SKM-1 treated with dmso at 0.1 percent for 144 hours (cell line): Measurements from ENCODE around the gene ERO1B.
"Not testable (repeated sequence)": the region's sequence is repeated elsewhere in the genome, so short reads cannot be mapped to it uniquely, and the experiment has no call there.

Experiments
- DNase-seq: peaks from one replicate; lab custom pipeline; 2025; ENCODE audit not compliant: unreplicated experiment; lab: John Stamatoyannopoulos, UW

The ERO1B gene, protein sequence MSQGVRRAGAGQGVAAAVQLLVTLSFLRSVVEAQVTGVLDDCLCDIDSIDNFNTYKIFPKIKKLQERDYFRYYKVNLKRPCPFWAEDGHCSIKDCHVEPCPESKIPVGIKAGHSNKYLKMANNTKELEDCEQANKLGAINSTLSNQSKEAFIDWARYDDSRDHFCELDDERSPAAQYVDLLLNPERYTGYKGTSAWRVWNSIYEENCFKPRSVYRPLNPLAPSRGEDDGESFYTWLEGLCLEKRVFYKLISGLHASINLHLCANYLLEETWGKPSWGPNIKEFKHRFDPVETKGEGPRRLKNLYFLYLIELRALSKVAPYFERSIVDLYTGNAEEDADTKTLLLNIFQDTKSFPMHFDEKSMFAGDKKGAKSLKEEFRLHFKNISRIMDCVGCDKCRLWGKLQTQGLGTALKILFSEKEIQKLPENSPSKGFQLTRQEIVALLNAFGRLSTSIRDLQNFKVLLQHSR

DNA sequence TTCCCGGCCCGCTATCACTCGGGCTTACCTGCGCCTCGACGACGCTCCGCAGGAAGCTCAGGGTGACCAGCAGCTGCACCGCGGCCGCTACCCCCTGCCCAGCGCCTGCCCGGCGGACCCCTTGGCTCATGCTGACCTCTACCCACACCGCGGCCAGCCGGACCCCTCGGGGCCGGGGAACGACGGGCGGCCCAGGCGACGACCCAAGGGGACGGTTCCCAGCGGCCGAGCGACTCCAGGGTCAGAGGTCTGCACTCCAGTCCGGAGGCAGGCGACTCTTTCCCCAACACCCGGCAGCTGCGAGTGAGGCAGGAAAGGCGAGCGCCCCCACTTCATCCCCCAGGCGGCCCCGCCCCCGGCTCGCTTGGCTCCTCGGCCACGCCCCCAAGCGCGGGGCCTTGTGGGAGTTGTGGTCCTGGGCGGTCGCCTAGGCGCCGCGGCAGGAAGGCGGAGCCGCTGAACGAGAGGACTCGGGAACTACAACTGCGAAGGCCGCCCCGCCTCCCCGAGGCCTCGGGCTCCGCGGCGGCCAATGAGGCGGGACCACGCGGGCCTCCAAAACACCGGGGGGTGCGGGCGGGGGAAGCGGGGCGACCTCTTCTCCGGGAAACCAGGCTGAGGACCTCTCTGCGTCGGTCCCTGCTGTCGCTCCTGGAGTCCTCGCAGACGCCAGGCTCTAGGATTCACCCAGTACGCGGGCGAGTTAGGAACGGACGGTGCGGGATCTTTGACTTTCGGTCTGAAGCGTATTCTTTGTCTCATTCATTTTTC is at the start of gene ERO1B:
TSS of gene ERO1B (minus strand) at position 305 of the 771 bp plus-strand sequence. CDS start at position 130, 175 bp downstream.
- peak; percentile 99 for DNase-seq

DNA sequence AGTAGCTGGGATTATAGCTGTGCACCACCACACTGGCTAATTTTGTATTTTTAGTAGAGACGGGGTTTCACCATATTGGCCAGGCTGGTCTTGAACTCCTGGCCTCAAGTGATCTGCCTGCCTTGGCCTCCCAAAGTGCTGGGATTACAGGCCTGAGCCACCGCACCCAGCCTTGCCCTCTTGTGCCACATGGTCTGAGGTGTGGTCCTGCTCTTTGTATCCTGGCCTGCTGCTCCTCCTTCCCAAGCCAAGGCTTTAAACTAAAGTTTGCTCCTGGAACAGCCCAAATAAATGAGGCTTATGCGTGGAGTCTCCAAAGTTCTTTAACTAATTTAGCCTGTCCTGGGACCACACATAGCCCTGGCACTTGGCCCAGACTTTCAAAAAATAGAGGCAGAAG is 49.7 kb upstream of the ERO1B start:
- not testable (repeated sequence) for DNase-seq

DNA sequence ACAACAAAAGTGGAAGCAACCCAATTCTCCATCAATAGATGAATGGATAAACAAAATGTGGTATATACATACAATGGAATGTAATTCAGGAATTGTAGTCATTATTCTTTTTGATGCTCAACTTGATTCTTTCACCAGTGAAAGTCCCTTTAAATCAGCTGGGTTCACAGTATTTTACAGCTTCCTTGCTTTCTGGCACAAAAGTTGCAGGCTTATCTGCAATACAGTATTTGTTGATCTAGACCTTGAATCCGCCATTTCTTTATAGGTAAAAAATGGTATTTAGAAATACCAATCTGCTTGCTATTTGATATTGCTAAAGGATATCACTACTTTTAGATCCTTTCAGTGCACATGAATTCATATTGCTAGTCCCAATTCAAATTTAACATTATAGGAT is 44.7 kb upstream of the ERO1B start:
- DNase-seq, result no peak

DNA sequence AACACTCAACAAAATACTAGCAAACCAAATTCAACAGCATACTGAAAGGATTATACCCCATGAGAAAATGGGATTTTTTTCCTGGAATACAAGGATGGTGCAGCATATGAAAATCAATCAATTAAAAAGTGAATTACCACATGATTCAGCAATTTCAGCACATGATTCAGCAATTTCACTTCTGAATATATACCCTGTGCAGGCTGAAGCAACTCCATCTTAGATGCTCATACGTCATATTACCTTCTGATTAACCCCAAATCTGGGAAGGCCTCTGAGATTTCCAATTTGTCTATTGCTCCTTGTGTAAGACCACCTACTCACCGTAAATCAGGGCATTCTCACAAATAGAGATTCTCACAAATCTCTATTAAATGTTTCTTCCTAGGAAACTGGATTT is 43.8 kb upstream of the ERO1B start:
- DNase-seq, result no peak

DNA sequence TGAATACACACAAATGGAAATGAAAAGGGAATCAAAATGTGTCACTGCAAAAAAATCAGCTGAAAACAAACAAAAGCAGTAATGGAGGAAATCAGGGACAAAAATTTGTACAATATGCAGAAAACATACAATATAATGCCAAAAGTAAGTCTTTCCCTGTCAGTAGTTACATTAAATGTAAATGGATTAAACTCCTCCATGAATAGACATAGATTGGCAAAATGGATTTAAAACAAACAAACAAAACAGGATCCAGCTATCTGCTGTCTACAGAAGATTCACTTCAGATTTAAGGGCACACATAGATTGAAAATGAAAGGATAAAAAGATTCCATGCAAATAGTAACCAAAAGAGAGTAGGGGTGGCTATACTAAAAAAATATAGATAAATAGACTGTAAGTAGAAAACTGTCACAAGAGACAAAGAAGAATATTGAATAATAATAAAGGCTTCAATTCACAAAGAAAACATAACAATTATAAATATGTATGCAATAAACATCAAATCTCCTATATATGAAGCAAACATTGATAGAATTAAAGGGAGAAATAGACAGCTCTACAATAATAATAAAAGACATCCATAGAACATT is 42.2 kb upstream of the ERO1B start:
- DNase-seq, result no peak

DNA sequence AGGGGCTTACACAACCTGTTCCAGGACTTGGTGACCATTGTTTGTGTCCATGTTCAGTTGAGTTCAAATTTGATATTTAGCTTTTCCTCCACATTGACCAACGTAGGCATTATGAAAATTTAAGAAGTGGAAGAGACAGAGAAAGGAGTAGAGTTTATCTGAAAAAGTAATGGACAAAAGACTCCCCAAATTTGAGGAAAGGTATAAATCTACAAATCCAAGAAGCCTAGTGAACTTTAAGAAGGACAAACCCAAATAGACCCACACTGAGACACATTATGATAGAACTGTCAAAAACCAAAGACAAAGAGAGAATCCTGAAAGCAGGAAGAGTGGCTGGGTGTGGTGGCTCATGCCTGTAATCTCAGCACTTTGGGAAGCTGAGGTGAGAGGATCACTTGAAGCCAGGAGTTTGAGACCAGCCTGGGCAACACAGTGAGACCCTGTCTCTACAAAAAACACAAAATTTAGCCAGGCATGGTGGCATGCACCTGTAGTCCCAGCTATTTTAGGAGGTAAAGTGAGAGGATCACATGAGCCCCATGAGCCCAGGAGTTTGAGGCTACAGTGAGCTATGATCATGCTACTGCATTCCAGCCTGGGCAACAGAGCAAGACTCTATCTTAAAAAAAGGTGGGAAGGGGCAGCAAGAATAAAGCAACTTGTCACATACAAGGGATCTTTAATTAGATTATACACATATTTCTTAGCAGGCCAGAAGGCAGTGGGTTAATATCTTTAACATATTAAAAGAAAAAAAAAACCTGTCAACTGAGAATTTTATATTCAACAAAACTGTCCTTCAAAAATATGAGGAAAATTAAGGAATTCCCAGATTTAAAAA is 41.0 kb upstream of the ERO1B start:
- DNase-seq, result no peak

DNA sequence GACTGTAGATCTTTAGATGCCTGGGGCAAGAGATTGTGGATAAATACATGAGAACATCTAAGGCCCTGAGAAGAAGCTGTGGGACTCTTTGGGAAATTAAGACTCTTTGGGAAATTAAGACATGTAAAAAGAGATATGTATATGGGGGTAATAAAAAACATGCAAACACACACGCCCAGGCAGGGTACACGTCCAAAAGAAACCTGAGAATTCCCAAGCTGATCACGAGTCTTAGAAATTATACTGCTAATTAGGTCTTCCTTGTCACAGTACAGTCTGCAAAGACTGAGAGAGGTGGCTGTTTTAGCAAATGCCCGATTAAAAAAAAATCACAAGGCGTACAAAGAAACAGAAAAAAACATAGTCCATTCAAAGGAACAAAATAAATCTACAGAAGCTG is 39.3 kb upstream of the ERO1B start:
- no peak for DNase-seq

DNA sequence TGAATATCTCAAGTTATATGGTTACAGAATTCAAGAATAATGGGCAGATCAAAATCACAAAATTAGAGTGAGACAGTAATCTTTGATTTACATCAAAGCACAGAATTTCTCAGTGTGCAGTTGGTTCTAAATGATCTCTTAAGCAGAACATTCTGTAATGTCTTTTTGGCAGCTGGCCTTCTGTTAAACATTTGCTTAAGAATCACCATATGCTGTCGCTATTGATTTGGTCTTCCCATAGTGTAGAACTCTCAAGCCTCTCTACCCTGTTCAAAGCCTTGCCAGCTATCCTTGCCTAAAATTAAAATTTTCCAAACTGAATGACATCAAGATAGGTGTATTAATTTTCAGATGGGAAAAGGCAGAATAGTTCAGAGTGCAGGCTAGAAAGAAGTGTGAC is 38.9 kb upstream of the ERO1B start:
- DNase-seq, result no peak

DNA sequence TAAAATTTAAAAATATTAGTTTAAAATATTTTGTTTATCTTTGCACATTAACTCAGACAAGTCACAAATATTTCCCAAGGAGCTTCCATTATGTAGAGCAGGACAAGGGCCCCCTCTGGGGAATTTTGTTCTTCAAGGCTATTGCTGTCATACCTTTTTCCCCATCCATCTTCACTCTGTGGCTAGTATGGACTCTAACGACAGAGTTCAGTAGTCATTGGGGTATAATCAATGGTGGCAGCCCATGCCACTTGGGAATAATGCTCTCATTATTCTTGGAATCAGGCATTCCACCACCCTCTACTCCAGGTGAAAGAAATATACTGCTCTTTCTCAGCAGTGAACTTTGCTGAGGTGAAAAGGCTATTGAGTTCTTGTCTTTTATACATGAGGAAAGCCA is 38.5 kb upstream of the ERO1B start:
- DNase-seq, result no peak

DNA sequence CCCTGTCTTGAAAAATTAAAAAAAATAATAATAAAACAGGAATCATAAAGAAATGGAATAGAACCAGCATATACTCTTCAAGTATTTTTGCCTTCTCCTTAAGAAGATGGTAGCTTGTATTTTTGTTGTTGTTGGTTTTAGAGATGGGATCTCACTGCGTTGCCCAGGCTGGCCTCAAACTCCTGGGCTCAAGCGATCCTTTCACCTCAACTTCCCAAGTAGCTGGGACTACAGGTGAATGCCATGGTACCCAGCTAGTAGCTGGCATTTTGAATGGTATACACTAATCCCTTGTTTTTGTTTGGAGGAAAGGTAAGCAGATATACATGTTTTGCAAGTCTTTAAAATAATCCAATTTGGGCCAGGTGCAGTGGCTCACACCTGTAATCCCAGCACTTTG is 34.7 kb upstream of the ERO1B start:
- DNase-seq, result no peak

DNA sequence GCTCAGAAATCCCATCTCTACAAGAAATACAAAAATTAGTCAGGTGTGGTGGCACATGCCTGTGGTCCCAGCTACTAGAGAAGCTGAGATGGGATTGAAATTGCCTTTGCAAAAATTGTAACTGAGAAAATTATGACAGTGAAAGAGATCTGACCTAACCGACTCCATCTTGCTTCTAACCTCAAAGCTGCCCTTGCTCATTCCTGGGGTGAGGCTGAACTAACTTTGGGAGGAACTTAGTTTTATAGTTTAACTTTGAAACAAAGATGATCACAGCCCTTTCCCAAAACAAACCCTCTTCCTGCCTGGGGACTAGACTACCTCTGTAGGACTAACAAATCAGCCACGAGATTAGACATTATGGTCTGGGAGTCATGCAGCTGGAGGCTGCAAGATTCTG is 33.8 kb upstream of the ERO1B start:
- no peak for DNase-seq

DNA sequence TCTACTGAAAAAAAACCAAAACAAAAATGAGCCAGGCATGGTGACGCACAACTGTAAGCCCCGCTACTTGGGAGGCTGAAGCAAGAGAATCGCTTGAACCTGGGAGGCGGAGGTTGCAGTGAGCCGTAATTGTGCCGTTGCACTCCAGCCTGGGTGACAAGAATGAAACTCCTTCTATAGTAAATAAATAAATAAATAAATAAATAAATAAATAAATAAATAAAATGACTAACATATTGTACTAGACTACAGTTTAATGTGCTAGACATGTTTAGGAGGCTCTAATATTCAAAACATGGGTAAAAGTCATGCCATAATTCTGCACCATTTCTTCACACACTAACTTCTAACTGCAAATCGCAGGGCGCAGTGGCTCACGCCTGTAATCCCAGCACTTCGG is 33.3 kb upstream of the ERO1B start:
- no peak for DNase-seq

DNA sequence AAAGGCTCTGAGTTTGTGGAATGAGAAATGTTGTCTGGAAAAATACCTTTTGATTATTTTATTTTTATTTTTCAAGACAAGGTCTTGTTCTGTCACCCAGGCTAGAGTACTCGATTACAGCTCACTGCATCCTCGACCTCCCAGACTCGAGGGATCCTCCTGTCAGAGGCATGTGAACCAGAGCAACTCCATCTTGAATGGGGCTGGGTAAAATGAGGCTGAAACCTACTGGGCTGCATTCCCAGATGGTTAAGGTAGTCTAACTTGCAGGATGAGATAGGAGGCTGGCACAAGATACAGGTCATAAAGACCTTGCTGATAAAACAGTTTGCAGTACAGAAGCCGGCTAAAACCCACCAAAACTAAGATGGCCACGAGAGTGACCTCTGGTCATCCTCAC is 32.3 kb upstream of the ERO1B start:
- DNase-seq, result not testable (repeated sequence)

DNA sequence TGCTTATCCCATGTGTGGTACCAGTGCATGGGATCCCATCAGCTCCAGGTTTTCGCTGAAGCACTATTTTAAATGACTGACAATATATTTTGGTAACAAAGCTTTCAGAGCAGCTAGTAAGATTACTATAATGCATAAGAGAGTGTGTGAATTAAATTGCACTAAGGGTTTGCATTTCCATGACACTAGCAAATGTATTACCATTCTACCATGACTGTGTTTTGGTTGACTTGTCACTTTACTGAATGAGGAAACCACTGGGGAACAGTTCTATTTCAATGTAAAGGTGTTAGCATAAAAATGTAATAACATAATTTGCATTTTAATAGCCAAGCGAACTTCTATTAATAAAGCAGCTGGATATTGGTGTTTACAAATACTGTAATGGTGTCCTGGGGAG is 31.7 kb upstream of the ERO1B start:
- DNase-seq, result no peak

DNA sequence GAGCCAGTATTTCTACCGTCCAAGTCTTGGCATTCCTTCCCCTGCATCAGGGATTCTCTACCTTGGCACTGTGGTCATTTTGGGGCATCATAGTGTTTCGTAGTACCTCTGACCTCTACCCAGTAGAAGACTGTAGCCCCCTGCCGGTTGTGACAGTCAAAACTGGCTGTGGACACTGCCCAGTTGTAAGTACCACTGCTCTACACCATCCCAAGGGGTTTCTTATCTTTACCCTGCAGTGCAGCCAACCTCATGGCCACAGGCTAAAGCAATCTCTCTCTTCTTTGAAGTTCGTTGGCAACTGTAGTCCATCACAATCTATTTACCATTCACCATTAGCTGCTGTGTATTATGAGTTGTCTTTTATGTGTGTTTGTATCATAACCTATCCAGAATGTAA is 29.3 kb upstream of the ERO1B start:
- DNase-seq, result no peak

DNA sequence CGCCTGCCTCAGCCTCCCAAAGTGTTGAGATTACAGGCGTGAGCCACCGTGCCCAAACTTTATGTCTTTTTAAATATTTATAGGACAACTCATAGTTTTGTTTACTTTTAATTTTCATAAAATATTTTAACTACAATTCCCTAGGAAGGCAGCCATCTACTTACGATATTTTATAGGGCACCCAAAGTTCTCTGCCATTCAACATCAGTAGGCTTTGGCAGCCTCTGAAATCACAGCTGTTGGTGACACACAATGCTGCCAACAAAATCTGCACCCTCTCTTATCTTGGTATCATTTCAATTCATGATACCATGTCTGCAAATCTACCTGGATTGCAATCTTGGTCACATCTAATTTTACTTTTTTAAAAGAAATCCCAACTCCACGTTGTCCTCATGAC is 27.1 kb upstream of the ERO1B start:
- no peak for DNase-seq

DNA sequence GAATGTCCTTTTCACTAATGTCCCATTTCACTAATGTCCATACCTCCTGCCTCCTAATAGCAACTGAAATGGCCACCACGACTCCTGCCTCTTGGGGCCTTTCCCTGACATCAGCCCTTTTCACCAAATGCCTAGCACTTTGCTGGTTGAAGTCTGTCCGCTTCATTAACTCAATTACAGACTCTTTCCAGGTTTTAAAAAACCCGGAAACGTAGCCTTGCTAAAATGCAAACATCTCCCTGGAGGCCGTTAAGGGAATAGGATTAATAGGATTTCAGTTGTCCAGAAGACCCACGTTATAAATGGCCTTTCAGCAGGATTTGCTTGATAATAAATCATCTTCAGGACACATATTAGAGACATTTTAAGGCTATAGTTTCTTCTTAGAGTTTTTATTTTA is 25.7 kb upstream of the ERO1B start:
- DNase-seq, result no peak

DNA sequence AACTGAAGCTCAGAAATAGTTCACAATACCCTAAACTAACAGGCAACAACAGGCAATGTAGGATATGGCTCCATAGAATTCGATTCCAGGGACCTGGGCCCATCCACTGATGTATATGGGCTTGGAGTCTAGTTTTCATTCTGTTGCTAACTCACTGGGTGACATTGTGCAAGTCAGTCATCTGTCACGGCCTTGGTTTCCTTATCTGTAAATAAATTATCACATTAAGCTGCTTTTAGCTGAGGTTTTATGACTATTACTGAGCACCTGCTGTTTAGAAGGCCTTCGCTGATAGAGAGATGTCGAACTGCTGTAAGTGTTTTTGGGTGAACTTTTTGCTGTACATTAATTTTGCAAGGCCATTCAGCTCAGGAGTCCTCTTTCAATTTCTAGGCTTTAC is 22.9 kb upstream of the ERO1B start:
- DNase-seq, result no peak

DNA sequence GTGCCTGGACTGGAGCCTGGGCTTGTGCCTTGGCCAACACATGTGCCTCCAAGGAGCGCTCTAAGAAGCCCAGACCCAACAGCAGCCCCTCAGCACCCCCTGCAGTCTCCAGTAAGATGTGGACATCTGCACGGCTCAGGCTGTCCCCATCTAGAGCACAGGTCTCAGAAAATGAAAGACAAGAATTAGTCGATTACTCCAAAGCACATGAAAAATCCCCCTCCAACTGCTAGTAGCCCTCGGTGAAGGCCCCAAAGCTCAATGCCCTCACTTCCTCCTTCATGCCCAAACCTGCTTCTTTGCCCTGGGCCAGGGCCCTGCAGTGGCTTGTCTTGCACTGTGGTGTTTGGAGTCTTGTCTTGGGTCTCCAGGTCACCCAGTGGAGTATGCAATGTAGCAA is 21.9 kb upstream of the ERO1B start:
- DNase-seq, result no peak

DNA sequence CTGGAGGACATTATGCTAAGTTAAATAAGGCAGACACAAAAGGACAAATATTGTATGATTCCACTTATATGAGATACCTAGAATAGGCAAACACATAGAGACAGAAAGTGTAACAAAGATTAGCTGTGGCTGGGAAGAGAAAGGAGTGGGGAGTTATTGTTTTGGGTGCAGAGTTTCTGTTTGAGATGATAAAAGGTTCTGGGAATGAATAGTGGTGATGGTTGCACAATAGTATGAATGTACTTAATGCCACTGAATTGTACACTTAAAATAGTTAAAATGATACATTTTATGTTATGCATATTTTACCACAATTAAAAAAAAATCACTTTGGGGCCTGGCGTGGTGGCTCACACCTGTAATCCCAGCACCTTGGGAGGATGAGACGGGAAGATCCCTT is 21.2 kb upstream of the ERO1B start:
- DNase-seq, result no peak

DNA sequence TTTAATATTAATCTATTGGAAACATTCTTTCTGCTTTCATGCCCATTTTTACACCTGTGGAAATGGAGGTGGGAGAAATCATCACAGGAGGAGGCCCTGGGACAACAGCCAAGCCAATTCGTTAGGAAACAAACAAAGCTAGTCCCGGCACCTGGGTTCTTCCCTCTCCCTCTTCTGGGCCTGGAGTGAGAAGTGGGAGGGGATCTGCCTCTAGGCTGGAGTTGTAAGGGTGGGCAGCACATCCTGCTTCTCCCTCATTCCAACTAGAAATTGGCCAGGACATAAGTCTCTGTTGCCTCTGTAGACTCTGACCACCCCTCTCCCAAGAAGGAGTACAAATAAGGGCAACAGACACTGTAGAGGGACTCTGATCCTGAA is 20.2 kb upstream of the ERO1B start:
- DNase-seq, result no peak
